Islet precursor cell (in vitro differentiated cells): Measurements from ENCODE around the gene YEATS2.

Source experiments
- DNase-seq: peaks from one replicate; pipeline ENCODE4 v3.0.0-alpha.2; 2018

The YEATS2 gene

GRCh38 chr3:183845090-183845489, 147.5 kb downstream of the YEATS2 start:
- no peak for DNase-seq

GRCh38 chr3:183845608-183846288, 148.2 kb downstream of the YEATS2 start:
- peak; percentile 72 for DNase-seq

- DNase-seq: no peak
Observed at GRCh38 chr3:183854318-183855035, 156.9 kb downstream of the YEATS2 start.

- DNase-seq: no peak
Observed at GRCh38 chr3:183857863-183858262, 160.3 kb downstream of the YEATS2 start.
